Esophagus squamous epithelium (tissue), 5 donors: ENCODE data around the gene CAMK1D. TPM values are rescaled to one million over a fixed set of nuclear protein-coding genes. Genes with fewer than 3 reads are reported as not detected.

Experiments
- DNase-seq: peaks from one replicate; lab custom pipeline; 2025; lab: John Stamatoyannopoulos, UW
- H3K27ac ChIP-seq, 4 donors: fragments of 200-600 bp; sonication (generic); one replicate each; pipeline ENCODE4 v1.5.1; 2016 to 2019; ENCODE audit warnings: mild to moderate bottlenecking in 1 of 4
- H3K27me3 ChIP-seq, 4 donors: fragments of 200-600 bp; sonication (generic); 1 replicate in 3 of 4; 2 replicates in 1 of 4; pipeline versions ENCODE4 v1.5.1 to v1.6.0; 2017 to 2021; ENCODE audit warnings: antibody characterized with exemption in 1 of 4
- H3K36me3 ChIP-seq, 3 donors: fragments of 200-600 bp; sonication (generic); one replicate each; pipeline ENCODE4 v1.5.1; 2016 to 2019
- H3K4me1 ChIP-seq, 3 donors: fragments of 200-600 bp; sonication (generic); one replicate each; pipeline ENCODE4 v1.5.1; 2017 to 2019
- H3K4me3 ChIP-seq, 4 donors: fragments of 200-600 bp; sonication (generic); 1 replicate in 3 of 4; 2 replicates in 1 of 4; pipeline ENCODE4 v1.5.1; 2016 to 2019; ENCODE audit warnings: mild to moderate bottlenecking in 2 of 4, moderate library complexity in 1 of 4
- H3K9me3 ChIP-seq, 3 donors: fragments of 200-600 bp; sonication (generic); one replicate each; pipeline ENCODE4 v1.5.1; 2016 to 2019
- POLR2A ChIP-seq, 4 donors: fragments of 450-650 bp; IDR thresholded peaks; one replicate each; pipeline ENCODE4 v1.6.1; 2017; ENCODE audit warnings: antibody characterized with exemption in 4 of 4, mild to moderate bottlenecking in 4 of 4, moderate library complexity in 3 of 4
- WGBS, 2 donors: methylation state at CpG; one replicate each; pipeline ENCODE4 v1.1.5; 2018; 5-methylcytosine and 5-hydroxymethylcytosine counted together
- intact Hi-C: fragments of 100-400 bp; cut with DNase I; formaldehyde crosslinking; loops from one replicate; pipeline ENCODE4 v1.15.0; 2022
- total RNA-seq, 4 donors: library from RNA; depleted of rRNA; stranded (reverse); fragments of >200 nt; gene quantifications; one replicate each; pipeline ENCODE4 v1.1.0, GENCODE V29; 2016
- TF ChIP-seq, protein P1 (sequence below), 6 experiments: fragments of 450-650 bp in 4 of 6; fragments of 200-600 bp in 2 of 6; sonication (generic) in 2 of 6; IDR thresholded peaks; one replicate each; pipeline ENCODE4 v1.5.1; 2016 to 2019; ENCODE audit warnings: antibody characterized with exemption in 6 of 6, mild to moderate bottlenecking in 4 of 6, moderate library complexity in 4 of 6
- donor health status: DM: yes; HTN: yes; CAD: no.

CAMK1D gene
- total RNA-seq, 4 donors from 2014 or later: 3.8 to 11.8 (median 9.9) TPM

DNA sequence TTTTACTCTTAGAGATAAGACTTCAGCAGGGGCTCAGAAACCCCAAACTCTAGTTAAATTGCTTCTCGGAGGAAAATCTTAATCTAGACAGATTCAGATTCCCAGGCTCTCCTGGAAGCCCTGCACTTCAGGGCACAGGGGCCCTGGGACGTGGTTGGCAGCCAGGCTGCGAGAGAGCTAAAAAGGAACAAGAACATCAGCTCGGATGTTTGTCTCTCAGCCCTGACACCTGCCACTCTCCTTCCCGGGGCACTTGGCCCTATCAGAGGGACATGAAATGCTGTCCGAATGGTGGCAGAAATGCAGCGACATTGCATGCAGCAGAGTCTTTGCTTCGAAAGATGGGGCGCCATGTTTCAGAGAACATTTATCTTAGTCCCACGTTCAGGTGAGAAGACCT lies 485.4 kb downstream of the CAMK1D start:
- H3K27me3 ChIP-seq: no peaks in the 10 kb centered on the region
- TF ChIP-seq, protein P1, sequence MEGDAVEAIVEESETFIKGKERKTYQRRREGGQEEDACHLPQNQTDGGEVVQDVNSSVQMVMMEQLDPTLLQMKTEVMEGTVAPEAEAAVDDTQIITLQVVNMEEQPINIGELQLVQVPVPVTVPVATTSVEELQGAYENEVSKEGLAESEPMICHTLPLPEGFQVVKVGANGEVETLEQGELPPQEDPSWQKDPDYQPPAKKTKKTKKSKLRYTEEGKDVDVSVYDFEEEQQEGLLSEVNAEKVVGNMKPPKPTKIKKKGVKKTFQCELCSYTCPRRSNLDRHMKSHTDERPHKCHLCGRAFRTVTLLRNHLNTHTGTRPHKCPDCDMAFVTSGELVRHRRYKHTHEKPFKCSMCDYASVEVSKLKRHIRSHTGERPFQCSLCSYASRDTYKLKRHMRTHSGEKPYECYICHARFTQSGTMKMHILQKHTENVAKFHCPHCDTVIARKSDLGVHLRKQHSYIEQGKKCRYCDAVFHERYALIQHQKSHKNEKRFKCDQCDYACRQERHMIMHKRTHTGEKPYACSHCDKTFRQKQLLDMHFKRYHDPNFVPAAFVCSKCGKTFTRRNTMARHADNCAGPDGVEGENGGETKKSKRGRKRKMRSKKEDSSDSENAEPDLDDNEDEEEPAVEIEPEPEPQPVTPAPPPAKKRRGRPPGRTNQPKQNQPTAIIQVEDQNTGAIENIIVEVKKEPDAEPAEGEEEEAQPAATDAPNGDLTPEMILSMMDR (IDR thresholded peaks at IDR 0.05): no peak
- TF ChIP-seq POLR2A (IDR thresholded peaks at IDR 0.05): no peak
- H3K4me1 ChIP-seq: peaks cover 0 to 9% (median 0%) of the 10 kb centered on the region in 3 donors
- intact Hi-C loops: no loop called here
- no peaks in the 10 kb centered on the region for H3K9me3 ChIP-seq
- DNase-seq: no peak
- H3K36me3 ChIP-seq: peaks cover 0 to 9% (median 0%) of the 10 kb centered on the region in 3 donors
- H3K4me3 ChIP-seq: no peak overlapping the region
- WGBS, 2 donors: 74 to 92% methylated on average over 10 of the region's 10 CpGs
- H3K27ac ChIP-seq: no peak overlapping the region

DNA sequence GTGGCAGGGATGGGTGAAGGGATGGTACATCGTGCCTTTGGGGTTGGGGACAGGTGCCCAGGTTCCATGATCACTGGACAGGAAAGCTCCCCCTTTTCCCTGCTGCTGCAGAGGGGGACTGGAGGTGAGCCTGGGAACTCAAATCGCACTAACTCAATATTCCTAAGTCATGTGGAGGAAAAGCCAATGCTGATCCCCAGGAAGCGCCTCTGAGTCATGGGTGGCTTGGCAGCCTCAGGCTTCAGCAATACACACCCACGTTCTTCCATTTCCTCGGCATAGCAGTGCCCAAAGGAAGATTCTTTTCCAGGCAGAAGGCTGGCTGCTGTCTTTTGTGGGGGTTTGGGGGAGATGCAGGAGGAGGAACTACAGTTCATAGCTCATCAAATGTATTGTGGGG lies 486.4 kb downstream of the CAMK1D start:
- no peaks in the 10 kb centered on the region for H3K36me3 ChIP-seq
- intact Hi-C loops: no loop called here
- DNase-seq: no peak
- H3K9me3 ChIP-seq: no peaks in the 10 kb centered on the region
- no peaks in the 10 kb centered on the region for H3K27me3 ChIP-seq
- peaks cover 0 to 19% (median 0%) of the 10 kb centered on the region in 3 donors for H3K4me1 ChIP-seq
- no peak overlapping the region for H3K4me3 ChIP-seq
- no peak overlapping the region for H3K27ac ChIP-seq
- 26 to 90% methylated on average over 2 to 4 of the region's 5 CpGs for WGBS, 2 donors
- TF ChIP-seq, protein P1 (IDR thresholded peaks at IDR 0.05): no peak
- TF ChIP-seq POLR2A (IDR thresholded peaks at IDR 0.05): no peak

DNA sequence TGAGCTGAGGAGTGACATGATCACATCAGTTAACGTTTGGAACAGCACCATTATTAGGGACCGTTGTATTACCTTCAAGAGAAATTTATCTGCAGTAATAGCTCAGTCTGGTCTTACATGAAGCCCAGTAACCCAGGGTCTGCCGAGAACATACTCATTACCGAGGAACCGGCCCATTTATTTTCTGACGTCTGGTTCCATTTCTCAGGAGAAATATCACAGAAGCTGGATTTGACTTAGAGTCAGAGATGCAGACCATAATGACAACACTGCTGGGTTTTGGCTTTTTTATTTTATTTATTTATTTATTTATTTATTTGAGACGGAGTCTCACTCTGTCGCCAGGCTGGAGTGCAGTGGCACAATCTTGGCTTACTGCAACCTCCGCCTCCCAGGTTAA lies 489.0 kb downstream of the CAMK1D start:
- no peak overlapping the region for H3K27ac ChIP-seq
- intact Hi-C loops: no loop called here
- no peak overlapping the region for H3K4me3 ChIP-seq
- peaks cover 0 to 19% (median 0%) of the 10 kb centered on the region in 3 donors for H3K4me1 ChIP-seq
- DNase-seq: no peak
- no peaks in the 10 kb centered on the region for H3K36me3 ChIP-seq
- TF ChIP-seq POLR2A (IDR thresholded peaks at IDR 0.05): no peak
- TF ChIP-seq, protein P1 (IDR thresholded peaks at IDR 0.05): no peak
- H3K9me3 ChIP-seq: no peaks in the 10 kb centered on the region
- WGBS, 2 donors: 71 to 96% methylated on average over 9 of the region's 9 CpGs
- no peaks in the 10 kb centered on the region for H3K27me3 ChIP-seq

GRCh38 chr10:12838995-12839927 lies 489.9 kb downstream of the CAMK1D start:
- Histone ChIP-seq H3K36me3 (no peaks in the 10 kb centered on the region), H3K4me1 (peaks cover 0 to 22% (median under 1%) of the 10 kb centered on the region in 3 donors), H3K4me3 (no peak overlapping the region), H3K27ac (peak overlapping the region in 1 of 4 donors; percentile 48), H3K27me3 (no peaks in the 10 kb centered on the region), H3K9me3 (no peaks in the 10 kb centered on the region)
- 78 to 88% methylated on average over 14 to 15 of the region's 27 CpGs for WGBS, 2 donors
- intact Hi-C loops: no loop called here
- TF ChIP-seq, protein P1 (IDR thresholded peaks at IDR 0.05): no peak
- TF ChIP-seq POLR2A (IDR thresholded peaks at IDR 0.05): no peak
- no peak for DNase-seq

- H3K4me1 ChIP-seq: peaks cover 0 to 30% (median 9%) of the 10 kb centered on the region in 3 donors
- H3K9me3 ChIP-seq: no peaks in the 10 kb centered on the region
- peak overlapping the region in 3 of 4 donors; percentile 42 to 63 (median 48) for H3K27ac ChIP-seq
- no peaks in the 10 kb centered on the region for H3K36me3 ChIP-seq
- intact Hi-C loops: no loop called here
- no peak for TF ChIP-seq POLR2A (IDR thresholded peaks at IDR 0.05)
- TF ChIP-seq, protein P1 (IDR thresholded peaks at IDR 0.05): no peak
- no peak for DNase-seq
- 63 to 68% methylated on average over 8 to 9 of the region's 9 CpGs for WGBS, 2 donors
- H3K27me3 ChIP-seq: no peaks in the 10 kb centered on the region
- H3K4me3 ChIP-seq: no peak overlapping the region
Measured at GRCh38 chr10:12839941-12840611, 490.7 kb downstream of the CAMK1D start.
